ENCODE results near the gene IDH3G.

IDH3G gene

GRCh38 chrX:153800177-153800722 lies 6.1 kb upstream of the IDH3G start:
- TF ChIP-seq, protein P1, sequence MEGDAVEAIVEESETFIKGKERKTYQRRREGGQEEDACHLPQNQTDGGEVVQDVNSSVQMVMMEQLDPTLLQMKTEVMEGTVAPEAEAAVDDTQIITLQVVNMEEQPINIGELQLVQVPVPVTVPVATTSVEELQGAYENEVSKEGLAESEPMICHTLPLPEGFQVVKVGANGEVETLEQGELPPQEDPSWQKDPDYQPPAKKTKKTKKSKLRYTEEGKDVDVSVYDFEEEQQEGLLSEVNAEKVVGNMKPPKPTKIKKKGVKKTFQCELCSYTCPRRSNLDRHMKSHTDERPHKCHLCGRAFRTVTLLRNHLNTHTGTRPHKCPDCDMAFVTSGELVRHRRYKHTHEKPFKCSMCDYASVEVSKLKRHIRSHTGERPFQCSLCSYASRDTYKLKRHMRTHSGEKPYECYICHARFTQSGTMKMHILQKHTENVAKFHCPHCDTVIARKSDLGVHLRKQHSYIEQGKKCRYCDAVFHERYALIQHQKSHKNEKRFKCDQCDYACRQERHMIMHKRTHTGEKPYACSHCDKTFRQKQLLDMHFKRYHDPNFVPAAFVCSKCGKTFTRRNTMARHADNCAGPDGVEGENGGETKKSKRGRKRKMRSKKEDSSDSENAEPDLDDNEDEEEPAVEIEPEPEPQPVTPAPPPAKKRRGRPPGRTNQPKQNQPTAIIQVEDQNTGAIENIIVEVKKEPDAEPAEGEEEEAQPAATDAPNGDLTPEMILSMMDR (IDR thresholded peaks at IDR 0.05; ENCODE audit: insufficient read depth, low read length, poor library complexity, severe bottlenecking), result no peak
- H3K36me3 ChIP-seq (ENCODE audit: control insufficient read depth, insufficient read depth, low read length), result peaks cover 19% of the 10 kb centered on the region
- H3K4me3 ChIP-seq (replicated peaks; ENCODE audit: low read depth, low read length), result no peak overlapping the region
- H3K27me3 ChIP-seq (replicated peaks; ENCODE audit: control insufficient read depth, insufficient read depth, low read length), result no peaks in the 10 kb centered on the region
- DNase-seq (ENCODE audit: extremely low read depth, insufficient read length), result no peak

- TF ChIP-seq, protein P1 (IDR thresholded peaks at IDR 0.05; ENCODE audit: insufficient read depth, low read length, poor library complexity, severe bottlenecking), result no peak
- Histone ChIP-seq H3K4me3 (replicated peaks; ENCODE audit: low read depth, low read length) (no peak overlapping the region), H3K36me3 (ENCODE audit: control insufficient read depth, insufficient read depth, low read length) (peaks cover 19% of the 10 kb centered on the region), H3K27me3 (replicated peaks; ENCODE audit: control insufficient read depth, insufficient read depth, low read length) (no peaks in the 10 kb centered on the region)
- no peak for DNase-seq (ENCODE audit: extremely low read depth, insufficient read length)
Measured at GRCh38 chrX:153799326-153799725, 5.2 kb upstream of the IDH3G start.

- TF ChIP-seq, protein P1 (IDR thresholded peaks at IDR 0.05; ENCODE audit: insufficient read depth, low read length, poor library complexity, severe bottlenecking), result no peak
- Histone ChIP-seq H3K36me3 (ENCODE audit: control insufficient read depth, insufficient read depth, low read length) (peaks cover 19% of the 10 kb centered on the region), H3K27me3 (replicated peaks; ENCODE audit: control insufficient read depth, insufficient read depth, low read length) (no peaks in the 10 kb centered on the region), H3K4me3 (replicated peaks; ENCODE audit: low read depth, low read length) (no peak overlapping the region)
- no peak for DNase-seq (ENCODE audit: extremely low read depth, insufficient read length)
Measured at GRCh38 chrX:153797415-153798015, 3.3 kb upstream of the IDH3G start.

- Histone ChIP-seq H3K4me3 (replicated peaks; ENCODE audit: low read depth, low read length) (peak overlapping the region; percentile 65), H3K27me3 (replicated peaks; ENCODE audit: control insufficient read depth, insufficient read depth, low read length) (no peaks in the 10 kb centered on the region), H3K36me3 (ENCODE audit: control insufficient read depth, insufficient read depth, low read length) (peaks cover 19% of the 10 kb centered on the region)
- no peak for DNase-seq (ENCODE audit: extremely low read depth, insufficient read length)
- TF ChIP-seq, protein P1 (IDR thresholded peaks at IDR 0.05; ENCODE audit: insufficient read depth, low read length, poor library complexity, severe bottlenecking), result no peak
Measured at GRCh38 chrX:153794897-153795816, 982 bp upstream of the IDH3G start.

GRCh38 chrX:153793291-153793690 lies 884 bp downstream of the IDH3G start:
- no peak for DNase-seq (ENCODE audit: extremely low read depth, insufficient read length)
- Histone ChIP-seq H3K4me3 (replicated peaks; ENCODE audit: low read depth, low read length) (peak overlapping the region; percentile 65), H3K36me3 (ENCODE audit: control insufficient read depth, insufficient read depth, low read length) (peaks cover 18% of the 10 kb centered on the region), H3K27me3 (replicated peaks; ENCODE audit: control insufficient read depth, insufficient read depth, low read length) (no peaks in the 10 kb centered on the region)
- TF ChIP-seq, protein P1 (IDR thresholded peaks at IDR 0.05; ENCODE audit: insufficient read depth, low read length, poor library complexity, severe bottlenecking), result no peak

Measured in GM06990 (cell line).